B cell (primary cell): ENCODE measurements around the gene CTIF. TPM values are rescaled to one million over a fixed set of nuclear protein-coding genes. Genes with fewer than 3 reads are reported as not detected.

Experiments used
- ATAC-seq: fragments of 200-7000 bp; cut with Tn5 transposase; one replicate; pipeline ENCODE4 v1.10.0; 2021; ENCODE audit warnings: low read depth, mild to moderate bottlenecking, moderate number of reproducible peaks, moderate library complexity
- CTCF ChIA-PET: fragments of 350-600 bp; sonication (Branson Sonifier 250); formaldehyde crosslinking; loops from one replicate; lab custom pipeline; 2021; ENCODE audit warnings: antibody characterized with exemption, inconsistent platforms; lab: Charles Lee
- POLR2A ChIA-PET: fragments of 350-600 bp; sonication (Branson Sonifier 250); formaldehyde crosslinking; loops from one replicate; lab custom pipeline; 2021; ENCODE audit warnings: antibody characterized with exemption; lab: Charles Lee
- DNase-seq: peaks from one replicate; pipeline ENCODE4 v3.0.0; 2013
- H2AFZ ChIP-seq: 2 replicates; pipeline ENCODE4 v1.6.1; 2012; ENCODE audit warnings: mild to moderate bottlenecking, low read depth, low read length; ENCODE audit not compliant: insufficient read depth, poor library complexity, severe bottlenecking
- H3K27ac ChIP-seq, 2 donors: 1 replicate in 1 of 2; 2 replicates in 1 of 2; pipeline ENCODE4 v1.5.1; 2012 to 2013; ENCODE audit warnings: low read length in 2 of 2, mild to moderate bottlenecking in 2 of 2, moderate library complexity in 1 of 2
- H3K27me3 ChIP-seq, 4 experiments: fragments of 200-600 bp in 1 of 4; sonication (generic) in 1 of 4; replicated peaks in 1 of 4; 1 replicate in 2 of 4; 2 replicates in 2 of 4; pipeline versions ENCODE4 v1.6.1 to v1.7.0; 2013 to 2016; ENCODE audit warnings: low read length in 3 of 4, mild to moderate bottlenecking in 2 of 4, mixed read lengths in 1 of 4, moderate library complexity in 1 of 4; ENCODE audit not compliant: insufficient read depth in 4 of 4, control insufficient read depth in 3 of 4; ENCODE audit errors: control extremely low read depth in 1 of 4
- H3K36me3 ChIP-seq, 2 experiments: replicated peaks in 1 of 2; 1 replicate in 1 of 2; 2 replicates in 1 of 2; pipeline versions ENCODE4 v1.6.1 to v1.7.1; 2013; ENCODE audit warnings: low read length in 1 of 2; ENCODE audit not compliant: insufficient read depth in 2 of 2, control insufficient read depth in 1 of 2; ENCODE audit errors: control extremely low read depth in 1 of 2, extremely low read depth in 1 of 2
- H3K4me1 ChIP-seq, 2 donors: fragments of 200-600 bp in 1 of 2; sonication (generic) in 1 of 2; 1 replicate in 1 of 2; 2 replicates in 1 of 2; pipeline versions ENCODE4 v1.5.1 to v1.6.1; 2013 to 2017; ENCODE audit warnings: low read length in 2 of 2; ENCODE audit not compliant: control insufficient read depth in 2 of 2, insufficient read depth in 2 of 2
- H3K4me2 ChIP-seq: replicated peaks from 2 replicates; pipeline ENCODE3; 2012; ENCODE audit warnings: mild to moderate bottlenecking, low read depth, low read length; ENCODE audit not compliant: poor library complexity, severe bottlenecking
- H3K4me3 ChIP-seq, 5 experiments: fragments of 200-600 bp in 1 of 5; sonication (generic) in 1 of 5; 1 replicate in 3 of 5; 2 replicates in 2 of 5; pipeline versions ENCODE4 v1.5.1 to v1.7.0; 2011 to 2016; ENCODE audit warnings: low read length in 4 of 5, mild to moderate bottlenecking in 4 of 5, low read depth in 2 of 5, control low read depth in 1 of 5, moderate library complexity in 1 of 5; ENCODE audit not compliant: insufficient read depth in 1 of 5; ENCODE audit errors: control extremely low read depth in 1 of 5, extremely low read depth in 1 of 5
- H3K79me2 ChIP-seq: fragments of 200-600 bp; sonication (generic); one replicate; pipeline ENCODE4 v1.6.0; 2016; ENCODE audit warnings: low read length; ENCODE audit not compliant: control insufficient read depth, insufficient read depth
- H3K9ac ChIP-seq: fragments of 200-600 bp; sonication (generic); 2 replicates; pipeline ENCODE4 v1.6.1; 2017; ENCODE audit warnings: mild to moderate bottlenecking, low read length, moderate library complexity
- H3K9me3 ChIP-seq, 3 donors: one replicate each; pipeline versions ENCODE4 v1.6.1 to v1.7.1; 2013; ENCODE audit warnings: low read length in 2 of 3; ENCODE audit not compliant: control insufficient read depth in 2 of 3, insufficient read depth in 1 of 3; ENCODE audit errors: control extremely low read depth in 1 of 3
- H4K20me1 ChIP-seq: 2 replicates; pipeline ENCODE4 v1.6.0; 2012; ENCODE audit warnings: mild to moderate bottlenecking, low read length; ENCODE audit not compliant: insufficient read depth, control insufficient read depth, poor library complexity, severe bottlenecking
- H3K27ac Mint-ChIP-seq: one replicate; pipeline ENCODE4 v1.8.0; 2021; ENCODE audit warnings: mixed read lengths
- H3K27me3 Mint-ChIP-seq: one replicate; pipeline ENCODE4 v1.8.0; 2021; ENCODE audit warnings: mixed read lengths
- H3K4me1 Mint-ChIP-seq: one replicate; pipeline ENCODE4 v1.8.0; 2021; ENCODE audit warnings: mixed read lengths
- H3K4me3 Mint-ChIP-seq: one replicate; pipeline ENCODE4 v1.8.0; 2021; ENCODE audit warnings: mixed read lengths
- H3K9me3 Mint-ChIP-seq: one replicate; pipeline ENCODE4 v1.8.0; 2022; ENCODE audit warnings: mixed read lengths; ENCODE audit not compliant: insufficient read depth
- CTCF ChIP-seq: fragments of 200-600 bp; IDR thresholded peaks from one replicate; pipeline ENCODE4 v1.8.0; 2022; ENCODE audit warnings: antibody characterized with exemption, mild to moderate bottlenecking
- EZH2 ChIP-seq: IDR thresholded peaks from 2 replicates; pipeline ENCODE4 v1.6.1; 2012; ENCODE audit warnings: borderline replicate concordance, low read depth, mild to moderate bottlenecking, moderate library complexity, low read length; ENCODE audit not compliant: insufficient read depth, poor library complexity, severe bottlenecking
- WGBS: methylation state at CpG from one replicate; pipeline ENCODE4 v1.1.5; 2013; ENCODE audit warnings: missing lambda C conversion rate; ENCODE audit not compliant: insufficient coverage; 5-methylcytosine and 5-hydroxymethylcytosine counted together
- intact Hi-C: fragments of 100-400 bp; cut with micrococcal nuclease; formaldehyde crosslinking; loops from one replicate; pipeline ENCODE4 v1.10.0; 2022
- polyA plus RNA-seq: library from polyadenylated mRNA; depleted of rRNA; stranded (reverse); fragments of >200 nt; gene quantifications from 2 replicates; pipeline ENCODE4 v1.2.3, GENCODE V29; 2012
- total RNA-seq, 2 donors: library from RNA; stranded (reverse); fragments of 120-200 nt in 1 of 2; gene quantifications; 1 replicate in 1 of 2; 2 replicates in 1 of 2; pipeline versions ENCODE4 v1.2.3 to v1.2.4, GENCODE V29; 2013 to 2022

The CTIF gene
- total and polyA plus RNA-seq, 2 donors (not counting 1 experiment from before 2014, with no cell fraction given): 3.6 to 16.2 TPM

DNA sequence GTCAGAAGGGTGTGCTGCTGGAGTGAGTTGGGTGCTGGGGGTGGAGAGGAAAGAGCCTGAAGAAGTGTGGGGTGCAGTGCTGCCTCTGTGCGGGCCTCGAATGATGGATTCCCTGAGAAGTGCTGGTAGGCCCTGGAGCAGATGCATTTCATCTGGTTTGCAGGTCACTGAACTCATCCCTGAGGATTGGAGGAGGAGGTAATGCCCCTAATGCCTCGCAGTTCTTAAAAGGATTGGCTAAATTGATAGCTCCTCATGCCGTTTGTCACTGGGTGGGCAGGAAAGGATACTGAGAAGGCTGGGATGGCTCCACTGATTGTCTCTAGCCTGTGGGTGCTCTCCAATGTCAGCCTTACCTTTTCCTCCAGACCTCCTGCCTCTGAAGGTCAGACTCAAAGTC is 74.1 kb downstream of the CTIF start:
- no peak overlapping the region for H3K27ac Mint-ChIP-seq
- WGBS: 78% methylated on average over 4 of the region's 4 CpGs

More for the DNA sequence above, 74.1 kb downstream of the CTIF start:
- TF ChIP-seq CTCF: no peak
- TF ChIP-seq EZH2: no peak
- Histone ChIP-seq H3K27me3 (no peaks in the 10 kb centered on the region), H3K4me1 (no peaks in the 10 kb centered on the region), H2AFZ (no peak overlapping the region), H3K79me2 (no peaks in the 10 kb centered on the region), H3K9ac (no peak overlapping the region), H3K9me3 (no peaks in the 10 kb centered on the region), H3K27ac (no peak overlapping the region), H4K20me1 (no peaks in the 10 kb centered on the region), H3K4me3 (no peak overlapping the region), H3K36me3 (no peaks in the 10 kb centered on the region), H3K4me2 (no peak overlapping the region)
- no peaks in the 10 kb centered on the region for H3K9me3 Mint-ChIP-seq
- H3K4me3 Mint-ChIP-seq: no peak overlapping the region
- no peaks in the 10 kb centered on the region for H3K4me1 Mint-ChIP-seq
- no peak for ATAC-seq
- no peak for DNase-seq
- intact Hi-C loops: no loop called here
- CTCF ChIA-PET: no interaction called here
- no peaks in the 10 kb centered on the region for H3K27me3 Mint-ChIP-seq
- POLR2A ChIA-PET: no interaction called here
